Measurements from ENCODE around the gene CACNA1C. TPM values are rescaled to one million over a fixed set of nuclear protein-coding genes. Genes with fewer than 3 reads are reported as not detected.

The CACNA1C gene
- total and polyA plus RNA-seq, 10 of the 15 experiments (the other 5 are each of a cell fraction or from before 2014, with no cell fraction given): under 0.01 to 0.15 (median 0.09) TPM; not detected in 5

GRCh38 chr12:2523317-2523716 is 470.5 kb downstream of the CACNA1C start (continued):
- TF ChIP-seq ZBTB40 (IDR thresholded peaks at IDR 0.05; ENCODE audit: borderline replicate concordance): no peak

- POLR2A ChIA-PET: interaction anchor here (0.6 kb wide), 1 partner anchor 1306 kb away, joined by 3 read pairs; no protein-coding TSS in a partner anchor
- H3K36me3 ChIP-seq (ENCODE audit: control insufficient read depth in 2 of 2, insufficient read depth in 2 of 2, low read length in 1 of 2): no peaks in the 10 kb centered on the region
- CTCF ChIA-PET: no interaction called here
- ATAC-seq: no peak
- H3K27ac ChIP-seq (ENCODE audit: control insufficient read depth, insufficient read depth): no peak overlapping the region
- H2AFZ ChIP-seq (ENCODE audit: control insufficient read depth, low read depth, low read length): no peak overlapping the region
- BruUV-seq (replicated peaks): no TSS peak
- RAD21 ChIA-PET (ENCODE audit: unreplicated experiment): no interaction called here
- no peaks in the 10 kb centered on the region for H4K20me1 ChIP-seq (ENCODE audit: control insufficient read depth, insufficient read depth)
- 76% methylated on average over 6 of the region's 6 CpGs for WGBS (ENCODE audit: insufficient coverage, insufficient replicate concordance, low lambda C conversion rate, missing lambda C conversion rate)
- no peaks in the 10 kb centered on the region; the same call in 2 of the 3 replicates for H3K9me3 ChIP-seq (replicated peaks; ENCODE audit: control insufficient read depth, insufficient read depth, low read length)
- FAIRE-seq: no peak
- H3K4me1 ChIP-seq (ENCODE audit: control insufficient read depth, insufficient read depth, low read length): no peaks in the 10 kb centered on the region; the same call in 1 of the 2 replicates
- no peak for DNase-seq (ENCODE audit: low read depth, low spot score)
- peaks cover 0 to 3% of the 10 kb centered on the region in 2 experiments; a peak in 2 of 4 replicates for H3K27me3 ChIP-seq (replicated peaks in 1 of 2; ENCODE audit: control insufficient read depth in 2 of 2, insufficient read depth in 2 of 2, low read length in 1 of 2)
- SMC1A ChIA-PET (ENCODE audit: uncharacterized antibody, unreplicated experiment): no interaction called here
- H3K79me2 ChIP-seq (ENCODE audit: control insufficient read depth, insufficient read depth, low read length): no peaks in the 10 kb centered on the region
- intact Hi-C loops (cut with micrococcal nuclease; ENCODE audit: unreplicated experiment) (no loop called here), in situ Hi-C loops (cut with MboI) (no loop called here)
- H3K4me3 ChIP-seq: no peak overlapping the region
- no peak overlapping the region for H3K9ac ChIP-seq (ENCODE audit: control insufficient read depth, insufficient read depth, low read length)
- H3K4me2 ChIP-seq (ENCODE audit: control insufficient read depth, insufficient read depth): no peak overlapping the region
- TF ChIP-seq IRF5 (IDR thresholded peaks at IDR 0.05; ENCODE audit: borderline replicate concordance) (no peak), CHD2 (IDR thresholded peaks at IDR 0.05; ENCODE audit: borderline replicate concordance, low read depth, low read length) (no peak), CHD1 (IDR thresholded peaks at IDR 0.05; ENCODE audit: low read depth, low read length) (no peak), STAT3 (IDR thresholded peaks at IDR 0.05; ENCODE audit: low read depth, low read length) (no peak), MXI1 (IDR thresholded peaks at IDR 0.05; ENCODE audit: low read depth, low read length) (no peak)
Measured at GRCh38 chr12:2523844-2524243, 471.1 kb downstream of the CACNA1C start.

Data from GM12878 (cell line).